GM20000 (cell line): ENCODE data around the gene CTNNA2.

Experiments
- DNase-seq: peaks from one replicate; pipeline ENCODE4 v3.0.0; 2012; ENCODE audit warnings: low spot score
- TF ChIP-seq, protein P1 (sequence below): IDR thresholded peaks from 2 replicates; pipeline ENCODE4 v1.5.1; 2012; ENCODE audit warnings: mild to moderate bottlenecking, control low read depth; ENCODE audit errors: extremely low read depth, missing control alignments

Gene CTNNA2

GRCh38 chr2:80438686-80439085 is 925.8 kb downstream of the CTNNA2 start:
- no peak for DNase-seq
- TF ChIP-seq, protein P1, sequence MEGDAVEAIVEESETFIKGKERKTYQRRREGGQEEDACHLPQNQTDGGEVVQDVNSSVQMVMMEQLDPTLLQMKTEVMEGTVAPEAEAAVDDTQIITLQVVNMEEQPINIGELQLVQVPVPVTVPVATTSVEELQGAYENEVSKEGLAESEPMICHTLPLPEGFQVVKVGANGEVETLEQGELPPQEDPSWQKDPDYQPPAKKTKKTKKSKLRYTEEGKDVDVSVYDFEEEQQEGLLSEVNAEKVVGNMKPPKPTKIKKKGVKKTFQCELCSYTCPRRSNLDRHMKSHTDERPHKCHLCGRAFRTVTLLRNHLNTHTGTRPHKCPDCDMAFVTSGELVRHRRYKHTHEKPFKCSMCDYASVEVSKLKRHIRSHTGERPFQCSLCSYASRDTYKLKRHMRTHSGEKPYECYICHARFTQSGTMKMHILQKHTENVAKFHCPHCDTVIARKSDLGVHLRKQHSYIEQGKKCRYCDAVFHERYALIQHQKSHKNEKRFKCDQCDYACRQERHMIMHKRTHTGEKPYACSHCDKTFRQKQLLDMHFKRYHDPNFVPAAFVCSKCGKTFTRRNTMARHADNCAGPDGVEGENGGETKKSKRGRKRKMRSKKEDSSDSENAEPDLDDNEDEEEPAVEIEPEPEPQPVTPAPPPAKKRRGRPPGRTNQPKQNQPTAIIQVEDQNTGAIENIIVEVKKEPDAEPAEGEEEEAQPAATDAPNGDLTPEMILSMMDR, result no peak

DNA sequence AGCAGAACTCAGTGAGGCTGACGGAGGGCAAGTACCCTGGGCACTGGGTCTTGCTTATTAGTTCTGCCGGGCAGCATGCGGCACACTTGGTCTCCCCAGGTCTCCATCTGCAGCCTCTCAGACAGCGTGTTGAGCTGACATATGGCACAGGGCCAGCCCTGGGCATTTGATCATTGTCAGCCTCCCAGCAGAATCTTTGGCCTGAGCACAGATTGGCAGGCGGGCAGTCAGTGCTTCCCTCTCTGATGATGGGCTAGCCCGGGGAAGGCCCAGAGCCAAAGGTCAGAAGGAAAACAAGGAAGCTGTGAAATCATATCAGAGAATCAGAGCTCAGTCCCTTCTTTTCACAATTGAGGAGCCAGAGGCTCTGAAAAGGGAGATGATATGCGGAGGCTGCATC is 941.8 kb downstream of the CTNNA2 start:
- TF ChIP-seq, protein P1, result no peak
- DNase-seq, result no peak

DNA sequence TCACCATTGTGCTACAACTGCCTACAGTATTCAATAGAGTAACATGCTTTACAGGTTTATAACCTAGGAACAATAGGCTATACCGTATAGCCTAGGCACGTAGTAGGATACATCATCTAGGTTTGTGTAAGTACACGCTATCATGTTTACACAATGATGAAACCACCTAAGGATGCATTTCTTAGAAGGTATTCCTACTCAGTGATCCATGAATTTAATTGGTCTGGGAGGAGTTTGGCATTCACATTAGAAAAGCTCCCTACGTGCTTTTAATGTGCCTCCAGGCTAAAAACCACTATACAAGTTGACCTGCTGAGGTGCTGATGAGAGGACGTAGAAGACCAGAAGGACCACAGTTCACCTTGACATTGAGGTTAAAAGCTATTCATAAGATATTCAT is 946.2 kb downstream of the CTNNA2 start:
- no peak for DNase-seq
- TF ChIP-seq, protein P1, result no peak

- no peak for DNase-seq
- TF ChIP-seq, protein P1, result no peak
These were observed 948.8 kb downstream of the CTNNA2 start for GRCh38 chr2:80461505-80462197.

DNA sequence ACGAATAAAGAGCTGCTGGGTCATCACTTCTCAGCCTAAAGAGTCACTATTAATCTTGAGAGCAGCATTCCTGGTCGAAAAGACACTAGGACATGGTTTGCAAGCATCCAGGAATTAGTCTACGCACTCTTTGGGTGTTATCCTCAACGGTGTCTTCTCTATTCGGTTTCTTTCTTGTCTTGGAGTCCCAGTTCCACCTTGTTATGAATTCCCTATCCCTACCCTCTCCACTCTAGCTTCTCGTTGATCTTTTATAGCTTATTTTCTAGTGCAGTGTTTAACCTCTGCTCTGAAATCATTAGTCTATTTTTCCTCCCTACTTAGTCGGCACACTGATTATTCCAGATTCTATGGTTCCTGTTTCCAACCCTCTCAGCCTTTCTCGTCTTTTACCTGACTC is 949.8 kb downstream of the CTNNA2 start:
- DNase-seq, result no peak
- TF ChIP-seq, protein P1, result no peak

DNA sequence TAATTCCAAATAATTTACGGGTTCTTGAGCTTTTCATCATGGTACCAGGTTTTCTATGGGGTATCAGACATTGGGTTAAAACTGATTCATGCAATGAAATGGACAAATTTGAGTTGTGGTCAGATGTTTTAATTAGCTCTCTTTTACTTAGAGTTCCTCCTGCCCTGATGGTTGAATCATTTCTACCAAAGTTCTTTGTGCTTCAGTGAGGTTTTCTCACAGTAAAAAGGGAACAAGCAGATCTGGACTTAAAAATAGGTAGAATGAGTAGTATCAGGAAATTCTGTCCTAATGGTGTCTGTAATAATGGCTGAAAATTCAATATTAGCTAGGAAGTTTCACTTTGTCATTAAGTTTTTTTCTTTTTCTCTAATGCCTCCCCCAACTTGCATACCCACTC is 951.4 kb downstream of the CTNNA2 start:
- TF ChIP-seq, protein P1, result no peak
- no peak for DNase-seq

- DNase-seq, result no peak
These were observed 954.5 kb downstream of the CTNNA2 start for GRCh38 chr2:80467262-80467811.

More at GRCh38 chr2:80467262-80467811, 954.5 kb downstream of the CTNNA2 start:
- TF ChIP-seq, protein P1, result no peak
